Endothelial cell (in vitro differentiated cells): ENCODE results near the gene HDAC9. TPM values are rescaled to one million over a fixed set of nuclear protein-coding genes. Genes with fewer than 3 reads are reported as not detected.

Source experiments
- DNase-seq: peaks from one replicate; pipeline ENCODE4 v3.0.0; 2021; ENCODE audit warnings: low spot score
- H3K27ac Mint-ChIP-seq: one replicate; pipeline ENCODE4 v1.8.0; 2021; ENCODE audit warnings: mixed read lengths, inconsistent platforms; ENCODE audit not compliant: unreplicated experiment
- H3K27me3 Mint-ChIP-seq: one replicate; pipeline ENCODE4 v1.8.0; 2021; ENCODE audit warnings: mild to moderate bottlenecking, moderate library complexity, mixed read lengths, inconsistent platforms; ENCODE audit not compliant: unreplicated experiment
- H3K36me3 Mint-ChIP-seq: one replicate; pipeline ENCODE4 v1.8.0; 2021; ENCODE audit warnings: mild to moderate bottlenecking, low read depth, mixed read lengths, inconsistent platforms; ENCODE audit not compliant: unreplicated experiment
- H3K4me1 Mint-ChIP-seq: one replicate; pipeline ENCODE4 v1.8.0; 2021; ENCODE audit warnings: mild to moderate bottlenecking, mixed read lengths, inconsistent platforms; ENCODE audit not compliant: unreplicated experiment
- H3K4me3 Mint-ChIP-seq: one replicate; pipeline ENCODE4 v1.8.0; 2021; ENCODE audit warnings: mild to moderate bottlenecking, mixed read lengths, inconsistent platforms; ENCODE audit not compliant: unreplicated experiment
- H3K9me3 Mint-ChIP-seq: one replicate; pipeline ENCODE4 v1.8.0; 2021; ENCODE audit warnings: mixed read lengths, inconsistent platforms; ENCODE audit not compliant: unreplicated experiment
- total RNA-seq: library from RNA; stranded (reverse); fragmentation: NEBNext Ultra II Directional; extraction: Animal tissue kit (Norgen Biotek cat#: 25700); gene quantifications from one replicate; pipeline ENCODE4 v1.2.1, GENCODE V29; 2021; ENCODE audit not compliant: unreplicated experiment
- TF ChIP-seq, protein P1 (sequence below): fragments of 200-600 bp; sonication (generic); IDR thresholded peaks from one replicate; pipeline ENCODE4 v1.5.0; 2021; ENCODE audit warnings: antibody characterized with exemption; ENCODE audit not compliant: unreplicated experiment

Gene HDAC9
- total RNA-seq, 1 donor from 2014 or later = 1.2 TPM

DNA sequence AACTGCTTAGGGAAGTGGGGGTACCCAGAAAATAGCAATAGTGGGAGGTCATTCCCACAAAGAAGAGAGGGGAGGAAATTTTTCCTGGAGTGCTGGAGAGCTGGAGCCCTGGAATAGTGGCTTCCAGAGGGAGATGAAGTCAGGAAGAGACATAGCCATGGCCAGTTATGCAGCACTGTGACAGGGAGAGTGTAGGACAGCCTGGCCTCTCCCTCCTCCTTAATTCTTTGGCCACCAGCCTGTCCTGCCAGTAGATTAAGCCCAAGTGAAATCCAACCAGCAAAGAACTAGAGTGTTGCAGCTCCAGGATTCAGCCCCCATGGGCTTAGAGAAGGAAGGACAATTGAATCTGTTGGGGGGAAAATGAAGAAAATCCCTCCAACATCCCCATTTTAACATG lies 130.5 kb downstream of the HDAC9 start:
- H3K4me3 Mint-ChIP-seq = no peak overlapping the region

DNA sequence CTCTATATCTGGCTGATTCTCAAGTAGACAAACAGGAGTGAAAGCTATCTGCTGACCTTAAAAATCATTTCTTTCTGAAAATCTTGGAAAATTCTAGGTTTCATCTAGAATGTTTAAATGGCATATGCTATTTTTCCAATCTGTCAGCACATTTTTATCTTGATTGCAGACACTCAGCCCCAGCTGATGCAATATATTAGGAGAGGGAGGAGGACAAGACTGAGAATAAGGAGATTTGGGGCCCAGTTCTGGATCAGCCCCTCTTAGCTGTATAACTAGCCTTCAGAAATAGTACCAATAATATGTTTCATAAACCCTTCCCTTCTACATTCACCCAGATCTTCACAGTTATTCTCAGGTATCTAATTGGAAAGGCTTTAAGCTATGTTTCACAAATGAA lies 131.2 kb downstream of the HDAC9 start:
- Mint-ChIP-seq H3K27ac (no peak overlapping the region), H3K4me3 (no peak overlapping the region), H3K9me3 (no peaks in the 10 kb centered on the region), H3K36me3 (no peaks in the 10 kb centered on the region), H3K4me1 (no peaks in the 10 kb centered on the region), H3K27me3 (no peaks in the 10 kb centered on the region)
- TF ChIP-seq, protein P1, sequence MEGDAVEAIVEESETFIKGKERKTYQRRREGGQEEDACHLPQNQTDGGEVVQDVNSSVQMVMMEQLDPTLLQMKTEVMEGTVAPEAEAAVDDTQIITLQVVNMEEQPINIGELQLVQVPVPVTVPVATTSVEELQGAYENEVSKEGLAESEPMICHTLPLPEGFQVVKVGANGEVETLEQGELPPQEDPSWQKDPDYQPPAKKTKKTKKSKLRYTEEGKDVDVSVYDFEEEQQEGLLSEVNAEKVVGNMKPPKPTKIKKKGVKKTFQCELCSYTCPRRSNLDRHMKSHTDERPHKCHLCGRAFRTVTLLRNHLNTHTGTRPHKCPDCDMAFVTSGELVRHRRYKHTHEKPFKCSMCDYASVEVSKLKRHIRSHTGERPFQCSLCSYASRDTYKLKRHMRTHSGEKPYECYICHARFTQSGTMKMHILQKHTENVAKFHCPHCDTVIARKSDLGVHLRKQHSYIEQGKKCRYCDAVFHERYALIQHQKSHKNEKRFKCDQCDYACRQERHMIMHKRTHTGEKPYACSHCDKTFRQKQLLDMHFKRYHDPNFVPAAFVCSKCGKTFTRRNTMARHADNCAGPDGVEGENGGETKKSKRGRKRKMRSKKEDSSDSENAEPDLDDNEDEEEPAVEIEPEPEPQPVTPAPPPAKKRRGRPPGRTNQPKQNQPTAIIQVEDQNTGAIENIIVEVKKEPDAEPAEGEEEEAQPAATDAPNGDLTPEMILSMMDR = no peak
- DNase-seq = no peak

More for the DNA sequence above, 130.5 kb downstream of the HDAC9 start:
- Mint-ChIP-seq H3K36me3 (no peaks in the 10 kb centered on the region), H3K27ac (no peak overlapping the region), H3K27me3 (no peaks in the 10 kb centered on the region), H3K4me1 (no peaks in the 10 kb centered on the region), H3K9me3 (no peaks in the 10 kb centered on the region)
- no peak for DNase-seq
- TF ChIP-seq, protein P1 = no peak

GRCh38 chr7:18637516-18637915 lies 142.0 kb downstream of the HDAC9 start:
- Mint-ChIP-seq H3K36me3 (no peaks in the 10 kb centered on the region), H3K4me3 (no peak overlapping the region), H3K27me3 (peaks cover 1% of the 10 kb centered on the region), H3K9me3 (no peaks in the 10 kb centered on the region), H3K4me1 (no peaks in the 10 kb centered on the region), H3K27ac (no peak overlapping the region)
- no peak for DNase-seq
- TF ChIP-seq, protein P1 = no peak

- peaks cover 1% of the 10 kb centered on the region for H3K27me3 Mint-ChIP-seq
- H3K4me3 Mint-ChIP-seq = no peak overlapping the region
- no peaks in the 10 kb centered on the region for H3K4me1 Mint-ChIP-seq
- TF ChIP-seq, protein P1 = no peak
- H3K9me3 Mint-ChIP-seq = no peaks in the 10 kb centered on the region
- no peaks in the 10 kb centered on the region for H3K36me3 Mint-ChIP-seq
- no peak overlapping the region for H3K27ac Mint-ChIP-seq
- no peak for DNase-seq
These were observed 143.3 kb downstream of the HDAC9 start for GRCh38 chr7:18638594-18639452.

GRCh38 chr7:18639711-18640110 lies 144.2 kb downstream of the HDAC9 start:
- Mint-ChIP-seq H3K36me3 (no peaks in the 10 kb centered on the region), H3K27me3 (peaks cover 1% of the 10 kb centered on the region), H3K9me3 (no peaks in the 10 kb centered on the region), H3K27ac (no peak overlapping the region), H3K4me1 (no peaks in the 10 kb centered on the region), H3K4me3 (no peak overlapping the region)
- DNase-seq = no peak
- TF ChIP-seq, protein P1 = no peak
